Aorta (tissue), 5 donors: ENCODE data around the gene GOLT1B. TPM values are rescaled to one million over a fixed set of nuclear protein-coding genes. Genes with fewer than 3 reads are reported as not detected.

Source experiments
- ATAC-seq: fragments of 200-7000 bp; cut with Tn5 transposase; one replicate; pipeline ENCODE4 v1.9.1; 2022; ENCODE audit warnings: moderate library complexity; ENCODE audit not compliant: low FRiP score
- DNase-seq, 2 donors: peaks; one replicate each; pipeline ENCODE4 v3.0.0-alpha.2; 2020
- H3K27ac ChIP-seq, 2 donors: one replicate each; pipeline ENCODE4 v1.5.1; 2013; ENCODE audit warnings: low read length in 2 of 2, mild to moderate bottlenecking in 2 of 2, moderate library complexity in 2 of 2, control low read depth in 1 of 2, inconsistent platforms in 1 of 2, low read depth in 1 of 2
- H3K27me3 ChIP-seq, 2 donors: one replicate each; pipeline ENCODE4 v1.6.1; 2013; ENCODE audit warnings: control low read depth in 1 of 2, low read length in 1 of 2, mild to moderate bottlenecking in 1 of 2, moderate library complexity in 1 of 2; ENCODE audit not compliant: insufficient read depth in 2 of 2, control insufficient read depth in 1 of 2
- H3K36me3 ChIP-seq, 2 donors: one replicate each; pipeline ENCODE4 v1.6.1; 2013; ENCODE audit warnings: control low read depth in 1 of 2, low read length in 1 of 2, mild to moderate bottlenecking in 1 of 2; ENCODE audit not compliant: insufficient read depth in 2 of 2, control insufficient read depth in 1 of 2
- H3K4me1 ChIP-seq, 2 donors: one replicate each; pipeline ENCODE4 v1.6.1; 2013; ENCODE audit warnings: low read length in 2 of 2, control low read depth in 1 of 2, mild to moderate bottlenecking in 1 of 2, moderate library complexity in 1 of 2; ENCODE audit not compliant: insufficient read depth in 2 of 2, control insufficient read depth in 1 of 2
- H3K4me3 ChIP-seq, 2 donors: one replicate each; pipeline ENCODE4 v1.5.1; 2013; ENCODE audit warnings: low read length in 2 of 2, control low read depth in 1 of 2, mild to moderate bottlenecking in 1 of 2
- H3K9me3 ChIP-seq: one replicate; pipeline ENCODE4 v1.6.1; 2013; ENCODE audit warnings: mild to moderate bottlenecking, low read length; ENCODE audit not compliant: control insufficient read depth
- WGBS, 2 donors: extraction: QIAGEN DNeasy Blood & Tissue Kit; methylation state at CpG; one replicate each; pipeline ENCODE4 v1.1.7; 2013; 5-methylcytosine and 5-hydroxymethylcytosine counted together
- intact Hi-C, 2 donors: fragments of 100-400 bp; cut with DNase I; formaldehyde crosslinking; loops; one replicate each; pipeline versions ENCODE4 v1.14.2 to v1.15.0; 2022
- polyA plus RNA-seq, 2 donors: library from polyadenylated mRNA; stranded (reverse); fragments of 200-250 nt; gene quantifications; one replicate each; pipeline ENCODE4 v1.2.3, GENCODE V29; 2013
- total RNA-seq, 2 donors: library from RNA; stranded (reverse); fragmentation: NEBNext Ultra II Directional; extraction: Animal tissue kit (Norgen Biotek cat#: 25700); gene quantifications; one replicate each; pipeline ENCODE4 v1.2.1, GENCODE V29; 2021
- donor health status: healthy with polysubstance abuse.
- donor health status: Bipolar disorder and iron deficiency.
- donor health status: DM: no; HTN: no; CAD: no.
- donor health status: DM: no; HTN: no; CAD: no.
- donor health status: DM: yes; HTN: yes; CAD: no.

The GOLT1B gene
- total and polyA plus RNA-seq, 4 donors = 24.4 to 45.4 (median 35.3) TPM

DNA sequence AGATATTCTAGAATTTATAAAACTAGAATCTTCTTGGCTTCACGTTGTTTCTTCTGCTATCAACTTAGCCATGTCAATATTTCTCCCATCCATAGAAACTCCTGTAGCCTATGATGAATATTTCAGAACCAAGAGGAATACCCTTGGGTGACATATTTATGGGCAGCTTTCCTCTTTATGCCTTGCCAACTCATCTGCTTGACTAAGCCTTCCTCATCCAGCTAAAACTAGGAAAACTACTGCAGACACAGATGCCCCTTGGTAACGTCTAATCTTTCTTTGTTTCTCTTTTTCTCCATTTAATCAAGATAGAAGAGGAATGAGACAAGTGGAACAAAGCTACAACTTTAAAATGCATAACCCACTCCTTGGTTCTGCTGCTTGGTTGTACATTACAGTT, 6.3 kb downstream of the GOLT1B start:
- Histone ChIP-seq H3K36me3 (peaks cover 2 to 3% of the 10 kb centered on the region in 2 donors), H3K9me3 (no peaks in the 10 kb centered on the region), H3K27me3 (no peaks in the 10 kb centered on the region), H3K4me1 (peaks cover 0 to 10% of the 10 kb centered on the region in 2 donors), H3K27ac (no peak overlapping the region), H3K4me3 (no peak overlapping the region)
- intact Hi-C loops = loop anchor here in 1 of 2 donors (10.0 kb wide), 1 partner anchor 147 kb away; the partner anchor contains the start of gene LDHB
- ATAC-seq = no peak
- 43 to 60% methylated on average over 2 of the region's 2 CpGs for WGBS, 2 donors
- DNase-seq = no peak

DNA sequence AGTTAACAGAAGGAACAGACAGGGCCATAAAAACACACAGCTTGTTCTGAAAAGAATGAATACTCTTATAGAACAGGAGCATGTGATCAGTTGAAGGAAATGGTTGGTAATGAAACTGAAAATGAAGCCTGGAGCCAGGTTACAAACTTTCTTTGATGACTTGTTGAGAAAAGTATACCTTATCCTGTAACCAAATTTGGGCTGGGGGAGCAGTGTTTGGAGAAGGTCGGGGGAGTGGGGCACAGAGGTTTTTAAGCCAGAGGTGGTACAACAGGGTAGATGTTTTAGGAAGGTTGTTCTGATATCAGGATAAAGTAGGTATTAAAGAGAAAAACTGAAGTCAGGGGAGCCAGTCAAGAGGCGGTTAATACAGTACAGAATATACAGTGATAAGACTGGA, 8.2 kb downstream of the GOLT1B start:
- Histone ChIP-seq H3K4me3 (no peak overlapping the region), H3K4me1 (no peaks in the 10 kb centered on the region), H3K36me3 (peaks cover 3% of the 10 kb centered on the region in 2 donors), H3K27ac (no peak overlapping the region), H3K9me3 (no peaks in the 10 kb centered on the region), H3K27me3 (no peaks in the 10 kb centered on the region)
- WGBS, 2 donors = 45 to 46% methylated on average over 2 of the region's 2 CpGs
- DNase-seq (no peak), ATAC-seq (no peak)
- intact Hi-C loops = loop anchor here in 1 of 2 donors (10.0 kb wide), 1 partner anchor 145 kb away; the partner anchor contains the start of gene LDHB

- ATAC-seq (no peak), DNase-seq (no peak)
- no peaks in the 10 kb centered on the region for H3K27me3 ChIP-seq
- WGBS, 2 donors = 91 to 93% methylated on average over 2 of the region's 2 CpGs
- H3K9me3 ChIP-seq = no peaks in the 10 kb centered on the region
- no peak overlapping the region for H3K4me3 ChIP-seq
- H3K4me1 ChIP-seq = no peaks in the 10 kb centered on the region
- H3K36me3 ChIP-seq = peaks cover 0 to 6% of the 10 kb centered on the region in 2 donors
- H3K27ac ChIP-seq = no peak overlapping the region
- intact Hi-C loops = no loop called here
These were observed 14.7 kb downstream of the GOLT1B start for GRCh38 chr12:21516281-21516680.

DNA sequence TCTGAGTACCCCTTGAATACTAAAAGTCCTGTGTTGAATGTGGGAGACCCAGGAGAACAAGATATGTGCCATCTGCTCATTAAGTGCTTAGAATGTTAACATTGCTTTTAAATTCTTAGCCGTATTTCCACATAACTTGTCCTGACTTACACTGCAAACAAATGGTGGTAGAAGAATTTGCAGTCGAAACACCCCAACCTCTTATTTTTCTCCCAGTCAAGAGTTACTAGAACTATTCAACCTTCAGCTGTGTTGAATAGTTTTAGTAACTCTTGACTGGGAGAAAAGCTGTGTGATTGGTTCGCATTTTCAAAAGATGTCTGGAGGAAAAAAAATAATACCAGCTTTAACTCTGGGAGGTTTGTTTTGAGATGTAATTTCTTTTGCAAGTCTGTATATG, 16.9 kb downstream of the GOLT1B start:
- Histone ChIP-seq H3K4me1 (no peaks in the 10 kb centered on the region), H3K27ac (no peak overlapping the region), H3K4me3 (no peak overlapping the region), H3K9me3 (no peaks in the 10 kb centered on the region), H3K27me3 (no peaks in the 10 kb centered on the region), H3K36me3 (peaks cover 0 to 3% of the 10 kb centered on the region in 2 donors)
- ATAC-seq = no peak
- WGBS, 2 donors = 74 to 88% methylated on average over 3 of the region's 3 CpGs
- DNase-seq = no peak
- intact Hi-C loops = no loop called here

GRCh38 chr12:21521541-21521940, 20.0 kb downstream of the GOLT1B start:
- DNase-seq (no peak), ATAC-seq (no peak)
- no peaks in the 10 kb centered on the region for H3K4me1 ChIP-seq
- H3K27ac ChIP-seq = no peak overlapping the region
- intact Hi-C loops = no loop called here
- H3K27me3 ChIP-seq = no peaks in the 10 kb centered on the region
- no peak overlapping the region for H3K4me3 ChIP-seq
- 58 to 65% methylated on average over 1 of the region's 1 CpG for WGBS, 2 donors
- peaks cover 2% of the 10 kb centered on the region for H3K9me3 ChIP-seq
- no peaks in the 10 kb centered on the region for H3K36me3 ChIP-seq

GRCh38 chr12:21523148-21523547, 21.6 kb downstream of the GOLT1B start:
- no peak for ATAC-seq
- Histone ChIP-seq H3K9me3 (peaks cover 2% of the 10 kb centered on the region), H3K4me1 (no peaks in the 10 kb centered on the region), H3K36me3 (no peaks in the 10 kb centered on the region), H3K27me3 (no peaks in the 10 kb centered on the region), H3K27ac (no peak overlapping the region), H3K4me3 (no peak overlapping the region)
- DNase-seq = no peak
- intact Hi-C loops = no loop called here

DNA sequence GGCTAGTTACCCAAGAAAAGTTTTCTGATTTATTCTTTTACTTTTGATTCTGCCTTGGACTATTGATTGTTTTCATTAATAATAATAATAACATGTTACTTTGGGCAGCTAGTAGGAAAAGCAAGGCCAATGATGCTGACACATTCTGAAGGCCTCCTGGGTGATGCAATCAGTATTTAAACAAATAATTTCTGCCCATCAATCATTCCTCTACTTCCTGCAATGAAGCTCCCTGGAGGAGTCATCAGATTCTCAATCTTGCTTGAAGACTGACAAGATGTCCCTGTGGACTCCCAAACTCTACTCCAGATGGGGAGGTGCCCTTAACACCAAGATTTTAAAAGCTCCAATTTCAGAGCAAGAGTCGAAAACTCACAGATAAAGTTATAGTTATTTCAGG, 24.5 kb downstream of the GOLT1B start, which contains the start of gene SPX:
Gene SPX (plus strand): TSS at position 244 of the 400 bp plus-strand sequence. CDS start 177 bp downstream, outside the sequence.
- H3K27me3 ChIP-seq = no peaks in the 10 kb centered on the region
- no peaks in the 10 kb centered on the region for H3K36me3 ChIP-seq
- no peaks in the 10 kb centered on the region for H3K4me1 ChIP-seq
- peak within 1 kb of the TSS in 1 of 2 donors; percentile 44 for H3K4me3 ChIP-seq
- no peak for DNase-seq
- no peak within 1 kb of the TSS for H3K27ac ChIP-seq
- 95 to 96% methylated on average over 1 of the region's 1 CpG for WGBS, 2 donors
- ATAC-seq = no peak
- intact Hi-C loops = no loop called here
- H3K9me3 ChIP-seq = peaks cover 2% of the 10 kb centered on the region

DNA sequence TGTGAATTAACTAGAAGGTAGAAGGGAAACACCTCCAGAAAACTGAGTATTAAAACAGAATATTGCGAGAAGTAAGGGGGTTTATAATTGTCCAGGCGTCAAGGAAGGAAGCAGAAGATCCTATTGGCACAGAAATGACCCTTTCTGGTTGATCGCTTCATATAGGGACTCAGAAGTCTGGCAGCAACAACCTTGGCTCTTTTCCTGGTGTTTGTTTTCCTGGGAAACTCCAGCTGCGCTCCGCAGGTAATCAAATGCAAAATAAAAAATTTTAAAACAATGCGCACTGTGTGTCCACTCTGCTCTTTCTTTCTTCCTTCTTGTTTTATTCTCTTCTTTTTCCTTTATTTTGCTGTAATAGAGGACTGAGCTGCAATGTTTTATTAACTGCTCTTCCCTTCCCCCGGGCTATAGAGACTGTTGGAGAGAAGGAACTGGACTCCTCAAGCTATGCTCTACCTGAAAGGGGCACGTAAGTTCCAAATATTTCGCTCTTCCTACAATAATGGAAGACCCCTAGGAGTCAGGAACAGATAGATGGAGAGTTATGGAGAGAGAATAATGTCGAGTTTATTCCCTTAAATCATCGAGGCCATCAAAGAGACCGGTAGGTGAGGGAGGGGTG, 25.2 kb downstream of the GOLT1B start:
- no peak for ATAC-seq
- peak overlapping the region; percentile 28 to 44 for H3K4me3 ChIP-seq
- intact Hi-C loops = no loop called here
- no peaks in the 10 kb centered on the region for H3K4me1 ChIP-seq
- no peak overlapping the region for H3K27ac ChIP-seq
- H3K9me3 ChIP-seq = peaks cover 2% of the 10 kb centered on the region
- H3K36me3 ChIP-seq = no peaks in the 10 kb centered on the region
- 33 to 34% methylated on average over 12 of the region's 12 CpGs for WGBS, 2 donors
- H3K27me3 ChIP-seq = no peaks in the 10 kb centered on the region
- no peak for DNase-seq

DNA sequence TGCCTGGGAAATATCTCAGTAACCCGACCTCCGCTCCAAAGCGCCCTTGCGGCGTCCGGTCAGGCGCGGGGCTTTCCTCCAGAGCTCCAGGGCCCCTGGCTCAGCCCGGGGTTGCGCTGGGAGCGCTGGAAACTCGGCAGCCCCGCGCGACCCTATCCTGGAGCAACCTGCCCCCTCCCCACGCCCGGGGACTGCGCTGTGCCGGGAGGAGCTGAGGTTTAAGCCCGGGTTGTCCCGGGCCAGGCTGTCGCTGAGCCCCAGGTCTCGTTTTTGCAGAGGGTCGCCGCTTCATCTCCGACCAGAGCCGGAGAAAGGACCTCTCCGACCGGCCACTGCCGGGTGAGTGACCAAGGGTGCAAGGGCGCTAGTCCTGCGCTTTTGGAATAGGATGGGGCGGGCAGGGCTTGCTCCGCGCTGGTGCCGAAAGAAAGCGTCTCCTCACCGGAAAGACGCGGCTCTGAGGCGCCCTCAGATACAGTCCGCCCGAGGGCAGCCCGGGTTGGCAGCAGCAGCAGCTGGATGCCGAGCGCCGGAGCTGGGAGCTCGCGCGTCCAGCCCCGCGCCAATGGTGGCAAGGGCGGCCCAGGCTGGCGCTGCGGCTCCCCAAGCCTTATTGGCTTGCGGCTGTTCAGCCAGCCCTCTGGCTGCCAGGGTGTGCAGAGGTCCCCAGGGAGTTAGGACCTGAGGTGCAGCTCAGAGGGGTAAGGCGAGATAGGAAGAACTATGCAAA, 26.0 kb downstream of the GOLT1B start:
- no peak overlapping the region for H3K27ac ChIP-seq
- DNase-seq (peak; percentile 52 to 87), ATAC-seq (peak; percentile 85)
- H3K36me3 ChIP-seq = no peaks in the 10 kb centered on the region
- no peaks in the 10 kb centered on the region for H3K4me1 ChIP-seq
- no peaks in the 10 kb centered on the region for H3K27me3 ChIP-seq
- H3K4me3 ChIP-seq = peak overlapping the region; percentile 28 to 44
- WGBS, 2 donors = 1% methylated on average over 51 to 57 of the region's 57 CpGs
- H3K9me3 ChIP-seq = peaks cover 2% of the 10 kb centered on the region
- intact Hi-C loops = no loop called here
